ENCODE measurements around the gene STARD10. TPM values are rescaled to one million over a fixed set of nuclear protein-coding genes. Genes with fewer than 3 reads are reported as not detected.

Gene STARD10
- total and polyA plus RNA-seq, 9 of the 15 experiments (the other 6 are each of a cell fraction or from before 2014, with no cell fraction given): 0.15 to 52.9 (median 32.3) TPM

- TF ChIP-seq DEAF1 (CRISPR knock-in tag; IDR thresholded peaks at IDR 0.05): no peak
- no peak for TF ChIP-seq TBP (optimal IDR thresholded peaks at IDR 0.05; ENCODE audit: low read depth, low read length)
- no peak for TF ChIP-seq CGGBP1 (CRISPR knock-in tag; IDR thresholded peaks at IDR 0.05)
- TF ChIP-seq NFATC3 (IDR thresholded peaks at IDR 0.05): no peak
- no peak for TF ChIP-seq ZBTB9 (CRISPR knock-in tag; IDR thresholded peaks at IDR 0.05)
- TF ChIP-seq ATF3 (IDR thresholded peaks at IDR 0.05): peak; percentile 96
- TF ChIP-seq ATF3 (CRISPR knock-in tag; conservative IDR thresholded peaks at IDR 0.05): no peak
- TF ChIP-seq ZNF740 (CRISPR knock-in tag; IDR thresholded peaks at IDR 0.05): 0 out of 2 replicates have a peak, but pooled peaks have one; percentile 20
- no peak for TF ChIP-seq ZNF740 (tag; IDR thresholded peaks at IDR 0.05)
- TF ChIP-seq ZNF780A (CRISPR knock-in tag; IDR thresholded peaks at IDR 0.05): no peak
- TF ChIP-seq POU5F1 (IDR thresholded peaks at IDR 0.05; ENCODE audit: borderline replicate concordance, low read depth, low read length, partially characterized antibody): no peak
- TF ChIP-seq HMG20A (CRISPR knock-in tag; conservative IDR thresholded peaks at IDR 0.05): no peak
- no peak for TF ChIP-seq AFF4 (CRISPR knock-in tag; IDR thresholded peaks at IDR 0.05)
- no peak for TF ChIP-seq RNF2 (IDR thresholded peaks at IDR 0.05)
- TF ChIP-seq ETV6 (IDR thresholded peaks at IDR 0.05; ENCODE audit: borderline replicate concordance in 1 of 2, low read depth in 2 of 2, low read length in 1 of 2): no peak
- no peak for TF ChIP-seq ETV6 (CRISPR knock-in tag; IDR thresholded peaks at IDR 0.05; ENCODE audit: borderline replicate concordance)
- no peak for TF ChIP-seq ZNF24 (IDR thresholded peaks at IDR 0.05)
- no peak for TF ChIP-seq HES1 (IDR thresholded peaks at IDR 0.05; ENCODE audit: low read depth)
- TF ChIP-seq ATF1 (CRISPR knock-in tag; IDR thresholded peaks at IDR 0.05): no peak
- TF ChIP-seq ATF1 (tag; IDR thresholded peaks at IDR 0.05): no peak
Observed at GRCh38 chr11:72758304-72758689, 35.5 kb downstream of the STARD10 start (continued).

Measured in K562 (cell line).